Pons (tissue), 1 donor: ENCODE measurements around the gene STK40.
A peak's percentile ranks its signal among the peaks of the same experiment; 100 is the strongest.

ENCODE experiments used
- DNase-seq: peaks from one replicate; pipeline ENCODE4 v3.0.0-alpha.2; 2016; ENCODE audit warnings: low spot score

STK40 gene

DNA sequence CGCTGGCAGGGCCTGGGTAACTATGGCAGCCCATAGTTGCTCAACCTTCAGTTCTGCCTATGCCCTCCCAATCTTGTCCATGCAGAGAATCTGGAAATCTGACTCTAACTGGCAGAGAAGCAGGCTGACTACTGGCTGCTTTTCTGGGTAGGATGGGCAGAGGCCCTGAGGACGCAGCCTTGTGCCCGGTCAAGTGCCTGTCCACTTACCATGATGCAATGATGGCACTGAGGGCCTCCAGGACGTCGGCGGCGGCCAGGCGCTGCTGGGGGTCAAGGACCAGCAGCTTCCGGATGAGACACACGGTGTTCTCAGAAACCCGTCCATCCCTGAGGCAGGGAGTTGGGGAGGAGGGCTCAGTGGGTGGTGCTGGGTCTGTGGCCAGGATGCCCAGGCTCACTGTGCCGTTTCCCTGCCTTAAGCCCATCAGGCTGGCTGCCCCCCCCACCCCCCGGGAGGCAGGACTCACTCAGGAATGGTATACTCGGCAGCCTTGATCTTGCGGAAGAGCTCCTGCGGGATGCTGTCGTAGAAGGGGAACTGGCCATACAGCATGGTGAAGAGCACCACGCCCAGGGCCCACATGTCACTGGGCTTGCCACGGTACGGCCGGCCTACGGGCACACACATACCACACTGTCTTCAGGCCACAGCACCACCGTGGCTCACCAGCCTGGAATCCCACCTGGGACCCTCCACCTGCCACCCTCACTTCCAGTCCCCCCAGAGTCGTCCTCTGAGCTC, 41.9 kb downstream of the STK40 start:
- DNase-seq, result no peak

DNA sequence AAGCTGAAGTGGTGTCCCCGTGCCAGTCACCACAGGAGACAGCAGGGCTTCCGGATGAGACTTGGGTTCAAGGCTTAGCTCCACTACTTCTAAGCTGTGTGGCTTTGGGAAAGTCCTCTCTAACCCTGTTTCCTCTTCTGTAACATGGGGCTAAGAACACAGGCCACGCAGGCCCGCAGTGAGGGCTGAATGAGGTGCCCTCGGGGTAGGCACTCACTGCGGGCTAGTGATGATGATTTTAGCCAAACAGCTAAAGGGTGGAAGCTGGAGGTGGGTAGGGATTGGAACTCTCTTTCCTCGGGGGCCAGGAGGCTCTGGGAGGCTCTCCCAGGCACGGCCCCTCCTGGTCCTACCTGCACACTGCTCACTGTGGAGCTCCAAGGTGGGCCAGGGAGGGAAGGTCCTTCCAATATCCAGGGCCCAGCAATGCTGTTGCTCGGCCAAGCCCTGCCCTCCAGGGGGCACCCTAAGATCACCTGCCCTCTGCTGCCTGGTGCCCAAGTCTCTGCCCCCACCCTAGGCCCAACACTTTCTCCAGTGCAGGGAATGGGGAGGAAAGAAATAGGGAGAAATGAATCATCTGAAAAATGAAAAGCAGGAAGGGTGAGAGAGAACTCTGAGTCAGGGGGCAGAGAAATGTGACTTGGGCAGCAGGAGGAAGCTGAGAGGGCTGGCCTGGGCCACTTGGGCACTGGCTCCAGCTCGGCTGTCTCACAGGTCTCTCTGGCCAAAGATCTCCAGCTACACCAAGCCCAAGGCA, 43.1 kb downstream of the STK40 start:
- DNase-seq, result peak; percentile 47

GRCh38 chr1:36341626-36342320, 44.0 kb downstream of the STK40 start:
- DNase-seq, result no peak

DNA sequence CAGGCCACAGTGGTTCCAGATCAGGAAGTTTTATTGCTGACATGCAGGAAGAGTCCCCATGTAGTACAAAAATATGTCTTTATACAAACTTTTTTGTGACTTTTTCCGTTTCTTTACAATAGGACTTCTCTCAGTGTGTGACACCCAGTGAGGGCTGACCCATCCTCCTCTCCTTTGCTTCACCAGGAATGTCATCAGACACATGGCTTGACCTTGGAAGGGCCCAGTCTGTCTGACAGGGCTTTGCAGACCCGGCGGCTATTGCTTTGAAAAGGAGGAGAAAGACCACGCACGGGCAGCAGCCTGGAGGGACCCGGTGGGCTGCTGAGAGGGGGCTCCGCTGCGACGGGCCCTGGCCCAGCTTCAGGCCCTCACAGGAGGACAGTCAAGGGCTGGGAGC, 46.1 kb downstream of the STK40 start:
- DNase-seq, result no peak

DNA sequence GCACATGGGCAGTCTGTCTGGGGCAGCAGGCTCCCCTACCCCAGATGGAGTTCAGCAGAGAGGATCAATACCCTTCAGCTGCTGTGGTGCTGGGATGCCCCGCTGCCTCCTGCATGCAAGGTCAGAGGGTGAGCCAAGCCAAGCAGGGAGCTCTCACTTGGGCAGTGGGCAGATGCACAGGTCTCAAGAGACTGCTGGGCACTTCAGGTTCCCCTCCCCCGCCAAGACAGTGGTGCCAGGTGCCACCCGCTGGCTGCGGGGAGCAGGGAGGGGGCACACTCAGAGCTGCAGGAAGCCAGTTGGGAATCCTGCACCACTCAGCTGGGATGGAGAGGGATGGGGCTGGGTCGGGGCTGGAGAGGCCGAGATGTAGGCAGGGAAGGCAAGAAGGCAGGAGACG, 46.5 kb downstream of the STK40 start:
- no peak for DNase-seq

DNA sequence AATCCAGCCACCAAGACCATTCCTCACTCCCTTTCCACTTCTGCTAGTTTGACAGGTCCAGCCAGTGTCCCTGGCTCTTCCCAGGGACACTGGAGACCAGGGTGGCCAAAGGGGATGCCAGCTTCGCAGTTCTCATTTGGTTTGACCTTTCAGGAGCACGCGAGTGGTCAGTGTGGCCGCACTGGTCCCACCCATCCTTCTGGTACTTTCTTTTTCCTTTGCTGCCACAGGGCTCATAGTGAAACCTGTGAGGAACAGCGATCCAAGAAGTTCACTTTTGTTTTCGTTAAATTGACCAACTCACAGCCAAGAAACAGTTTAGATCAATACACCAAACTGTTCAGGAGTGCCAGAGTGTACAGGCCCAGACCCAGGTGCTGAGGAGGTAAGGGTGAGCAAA, 47.9 kb downstream of the STK40 start:
- peak; percentile 6 for DNase-seq

DNA sequence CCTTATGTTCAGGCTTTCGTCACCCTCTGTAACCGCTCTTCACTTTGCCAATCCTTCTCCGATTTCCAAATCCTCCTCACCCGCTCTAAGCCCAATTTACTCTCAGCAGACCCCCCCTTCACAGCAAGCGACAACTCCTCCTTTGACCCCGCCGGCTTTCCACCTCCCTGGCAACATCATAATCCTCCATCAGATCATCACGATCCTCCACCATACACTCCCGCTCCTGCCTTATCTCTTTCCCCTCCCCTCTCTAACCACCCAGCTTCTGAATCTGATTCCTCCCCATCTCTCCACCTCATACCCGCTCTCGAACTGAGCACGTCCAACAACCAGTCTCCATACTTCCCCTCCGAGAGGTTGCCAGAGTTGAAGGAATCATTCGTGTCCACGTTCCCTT, 54.8 kb downstream of the STK40 start:
- DNase-seq, result no peak

DNA sequence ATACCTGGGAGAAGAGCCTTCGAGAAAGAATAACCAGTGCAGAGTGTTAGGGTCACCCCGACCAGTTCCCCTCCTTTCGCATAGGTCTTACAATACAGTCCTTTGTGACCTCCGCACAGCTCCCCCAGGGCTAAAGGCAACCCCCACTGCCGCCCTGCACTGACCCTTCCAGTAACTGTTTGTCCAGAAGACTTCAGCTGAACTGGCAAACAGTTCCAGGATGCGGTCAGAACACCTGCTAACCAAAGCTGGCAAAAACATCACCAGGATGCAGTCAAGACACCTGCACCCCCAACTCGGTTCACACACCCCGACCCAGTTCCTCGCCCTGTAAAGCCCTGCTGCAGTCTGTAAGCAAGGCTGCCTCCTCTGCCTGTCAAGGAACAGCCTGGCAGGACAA, 55.9 kb downstream of the STK40 start:
- no peak for DNase-seq

GRCh38 chr1:36328713-36329112, 57.0 kb downstream of the STK40 start:
- no peak for DNase-seq

DNA sequence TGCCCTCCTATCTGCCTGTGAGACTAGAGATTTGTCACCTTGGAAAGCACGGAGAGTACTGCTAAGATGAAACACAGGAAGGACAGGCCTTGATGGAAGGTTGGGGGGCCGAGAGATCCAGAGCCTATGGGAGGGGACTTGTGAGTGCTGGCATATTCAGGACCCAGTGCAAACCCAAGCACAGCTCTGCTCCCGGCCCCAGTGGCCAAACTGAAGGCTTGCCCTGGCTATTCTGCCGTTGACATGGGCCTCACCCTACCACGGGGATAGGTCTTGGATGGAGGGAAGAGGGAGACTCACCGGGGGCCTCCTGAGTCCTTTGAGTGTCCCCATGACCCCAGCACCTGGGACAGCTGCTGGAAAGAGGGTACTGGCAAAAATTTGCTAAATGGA, 57.6 kb downstream of the STK40 start:
- DNase-seq, result no peak

GRCh38 chr1:36327421-36328087, 58.2 kb downstream of the STK40 start:
- DNase-seq, result no peak

- no peak for DNase-seq
Measured at GRCh38 chr1:36326499-36326898, 59.2 kb downstream of the STK40 start.

- DNase-seq, result no peak
Measured at GRCh38 chr1:36324353-36324703, 61.4 kb downstream of the STK40 start.

DNA sequence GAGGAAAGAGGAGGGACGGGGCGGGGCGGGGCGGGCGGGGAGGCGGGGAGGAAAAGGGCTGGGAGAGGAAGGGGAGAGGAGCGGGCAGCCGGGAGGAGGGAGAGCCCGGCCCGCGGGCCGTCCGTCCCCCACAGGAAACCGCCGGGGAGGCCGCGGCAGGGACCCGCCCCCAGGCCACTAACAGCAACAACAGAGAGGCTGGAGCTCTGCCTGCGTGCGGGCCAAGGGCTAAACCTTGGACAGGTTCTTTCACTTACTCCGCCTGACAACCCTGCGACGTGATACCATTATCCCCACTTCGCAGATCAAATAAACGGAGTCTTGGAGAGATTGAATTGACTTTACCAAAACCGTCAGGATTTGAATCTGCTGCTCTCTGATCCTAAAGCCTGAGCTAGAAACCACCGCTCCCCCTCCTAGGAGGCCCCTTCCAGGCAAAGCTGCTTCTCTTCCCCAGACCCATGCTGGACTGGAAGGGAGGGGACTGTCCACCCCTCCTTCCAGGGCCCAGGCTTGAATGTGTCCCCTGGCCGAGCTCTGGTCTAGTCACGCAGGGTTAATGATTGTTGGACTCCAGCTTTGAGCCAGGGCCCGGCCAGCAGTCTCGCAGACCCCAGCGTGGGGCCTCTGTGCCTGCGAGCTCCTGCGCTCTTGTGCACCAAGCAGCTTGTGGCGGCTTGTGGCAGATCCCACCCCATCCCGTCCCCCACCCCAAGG, 61.9 kb downstream of the STK40 start, which contains the start of gene EVA1B:
Gene EVA1B, minus strand, starts transcription at position 10 of the 717 bp plus-strand sequence. CDS start 608 bp downstream, outside the sequence.
- no peak for DNase-seq

DNA sequence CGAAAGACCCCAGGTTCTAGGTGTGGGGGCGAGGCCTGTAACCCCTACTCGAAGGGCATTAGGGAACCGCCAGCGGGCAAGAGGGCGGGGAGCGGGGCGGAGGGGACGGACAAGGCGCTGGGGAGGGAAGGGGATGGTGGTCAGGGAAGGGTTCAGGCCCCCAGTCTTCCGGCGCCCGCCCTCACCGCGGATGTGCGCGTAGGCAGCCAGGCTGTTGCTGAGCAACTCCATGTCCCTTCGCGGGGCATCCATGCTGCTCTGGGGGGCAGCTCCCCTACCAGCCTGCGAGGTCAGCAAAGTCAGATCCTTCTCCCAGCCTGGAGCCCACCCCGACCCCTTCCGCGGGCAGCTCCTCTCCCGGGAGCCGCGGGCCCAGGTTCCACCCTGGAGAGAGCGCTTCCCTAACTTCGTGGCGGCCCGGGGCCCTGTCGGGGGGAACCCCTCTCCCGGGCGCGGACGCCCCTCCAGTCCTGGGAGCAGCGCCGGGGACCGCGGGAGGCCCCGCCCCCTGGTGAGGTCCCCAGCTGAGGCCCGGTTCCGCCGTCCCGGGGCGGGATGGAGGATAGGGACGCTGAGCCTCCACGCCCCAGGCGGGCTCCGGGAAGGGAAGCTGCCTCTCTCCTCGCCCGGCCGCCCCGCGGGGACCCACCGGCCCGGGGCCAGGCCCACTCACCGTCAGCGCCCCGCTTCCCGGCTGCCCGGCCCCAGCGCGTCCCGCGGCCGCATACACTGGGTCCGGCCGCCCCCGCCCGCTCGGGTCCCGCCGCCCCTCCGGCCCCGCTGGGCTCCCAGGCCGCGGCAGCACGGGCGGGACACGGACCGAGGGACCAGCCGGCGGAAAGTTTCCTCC, 62.7 kb downstream of the STK40 start:
- DNase-seq, result no peak

GRCh38 chr1:36322041-36322785, 63.5 kb downstream of the STK40 start:
- DNase-seq, result no peak

GRCh38 chr1:36321119-36321951, 64.4 kb downstream of the STK40 start:
- DNase-seq, result no peak

DNA sequence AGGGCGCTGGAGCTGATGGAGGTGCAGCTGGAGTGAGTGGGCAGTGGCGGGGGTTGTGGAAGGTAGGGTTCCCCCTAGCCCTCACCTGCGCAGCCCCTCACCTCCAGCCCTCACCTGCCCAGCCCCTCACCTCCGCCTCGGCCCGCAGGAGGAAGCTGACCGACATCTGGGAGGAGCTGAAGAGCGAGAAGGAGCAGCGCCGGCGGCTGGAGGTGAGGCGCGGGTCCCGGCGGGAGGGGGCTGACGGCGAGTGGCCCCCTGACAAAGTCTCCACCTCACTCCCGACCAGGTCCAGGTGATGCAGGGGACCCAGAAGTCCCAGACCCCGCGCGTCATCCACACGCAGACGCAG, 65.0 kb downstream of the STK40 start:
- DNase-seq, result no peak

DNA sequence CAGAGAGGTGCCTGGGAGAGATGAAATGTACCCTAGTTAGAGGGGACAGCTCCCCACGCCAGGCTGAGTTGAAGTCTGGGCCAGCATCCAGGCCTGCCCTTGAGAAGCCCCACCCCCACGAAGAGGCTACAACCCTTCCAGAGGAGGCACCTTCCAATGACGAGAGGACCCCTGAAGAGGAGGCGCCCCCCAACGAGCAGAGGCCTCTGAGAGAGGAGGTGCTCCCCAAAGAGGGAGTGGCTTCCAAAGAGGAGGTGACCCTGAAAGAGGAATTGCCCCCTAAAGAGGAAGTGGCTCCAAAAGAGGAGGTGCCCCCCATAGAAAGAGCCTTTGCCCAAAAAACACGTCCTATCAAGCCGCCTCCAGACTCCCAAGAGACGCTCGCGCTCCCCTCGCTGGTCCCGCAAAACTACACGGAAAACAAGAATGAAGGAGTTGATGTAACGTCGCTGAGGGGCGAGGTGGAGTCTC, 65.4 kb downstream of the STK40 start:
- DNase-seq, result no peak
